GM19395 (cell line): ENCODE measurements around the gene SNRPE.

Experiments used
- ATAC-seq: cut with Tn5 transposase; IDR thresholded peaks from one replicate; pipeline ENCODE4 v1.9.1; 2021; ENCODE audit warnings: mild to moderate bottlenecking, moderate library complexity; ENCODE audit not compliant: unreplicated experiment

SNRPE gene

DNA sequence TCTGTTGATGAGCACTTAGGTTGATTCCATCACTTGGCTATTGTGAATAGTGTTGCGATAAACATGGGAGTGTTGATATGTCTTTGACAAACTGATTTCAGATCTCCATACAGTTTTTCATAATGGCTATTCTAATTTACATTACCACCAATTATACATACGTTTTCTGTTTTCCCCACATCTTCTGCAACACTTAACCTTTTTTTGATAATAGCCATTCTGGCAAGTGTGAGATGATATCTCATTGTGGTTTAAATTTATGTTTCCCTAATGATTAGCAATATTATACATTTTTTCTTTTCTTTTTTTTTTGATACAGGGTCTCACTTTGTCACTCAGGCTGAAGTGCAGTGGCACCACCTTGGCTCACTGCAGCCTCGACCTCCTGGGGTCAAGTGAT, 17.0 kb downstream of the SNRPE start:
- ATAC-seq, result no peak

GRCh38 chr1:203880606-203881005, 19.2 kb downstream of the SNRPE start:
- no peak for ATAC-seq

GRCh38 chr1:203888807-203889251, 27.4 kb downstream of the SNRPE start:
- ATAC-seq, result no peak

- no peak for ATAC-seq
These were observed 30.6 kb downstream of the SNRPE start for GRCh38 chr1:203891950-203892349.

DNA sequence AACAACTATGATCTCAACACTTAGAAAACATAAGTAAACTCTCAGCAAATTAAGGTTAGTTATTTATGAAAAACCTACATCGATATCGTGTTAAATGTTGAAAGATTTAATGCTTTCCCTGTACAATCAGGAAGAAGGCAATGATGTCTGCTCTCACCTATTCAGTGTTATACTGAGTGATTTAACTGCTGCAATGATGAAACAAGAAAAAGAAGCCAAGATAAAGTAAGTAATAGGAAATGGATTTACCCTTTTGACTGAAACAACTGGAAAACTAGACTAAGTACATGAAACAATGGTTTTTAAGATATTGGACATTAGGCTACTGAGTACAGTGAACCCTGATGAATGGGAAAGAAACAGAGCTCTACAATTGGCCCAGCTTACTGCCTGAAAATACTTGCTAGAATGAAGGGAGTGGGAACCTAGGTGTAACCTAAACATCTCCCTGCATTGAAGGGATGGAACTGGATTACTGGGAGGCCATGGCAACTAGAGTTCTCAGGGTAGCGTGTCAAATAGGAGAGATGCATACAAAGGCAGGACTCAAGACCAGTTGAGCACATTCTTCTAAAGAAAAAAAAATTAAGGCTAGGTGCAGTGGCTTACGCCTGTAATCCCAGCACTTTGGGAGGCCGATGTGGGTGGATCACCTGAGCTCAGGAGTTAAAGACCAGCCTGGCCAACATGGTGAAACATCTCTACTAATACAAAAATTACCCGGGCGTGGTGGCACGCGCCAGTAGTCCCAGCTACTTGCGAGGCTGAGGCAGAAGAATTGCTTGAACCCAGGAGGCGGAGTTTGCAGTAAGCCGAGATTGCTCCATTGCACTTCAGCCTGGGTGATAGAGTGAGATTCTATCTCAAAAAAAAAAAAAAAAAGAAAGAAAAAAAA, 37.3 kb downstream of the SNRPE start:
- no peak for ATAC-seq

GRCh38 chr1:203899353-203899716, 37.9 kb downstream of the SNRPE start:
- ATAC-seq, result no peak

GRCh38 chr1:203899869-203900714, 38.7 kb downstream of the SNRPE start:
- no peak for ATAC-seq

GRCh38 chr1:203901581-203901980, 40.2 kb downstream of the SNRPE start:
- ATAC-seq, result no peak

DNA sequence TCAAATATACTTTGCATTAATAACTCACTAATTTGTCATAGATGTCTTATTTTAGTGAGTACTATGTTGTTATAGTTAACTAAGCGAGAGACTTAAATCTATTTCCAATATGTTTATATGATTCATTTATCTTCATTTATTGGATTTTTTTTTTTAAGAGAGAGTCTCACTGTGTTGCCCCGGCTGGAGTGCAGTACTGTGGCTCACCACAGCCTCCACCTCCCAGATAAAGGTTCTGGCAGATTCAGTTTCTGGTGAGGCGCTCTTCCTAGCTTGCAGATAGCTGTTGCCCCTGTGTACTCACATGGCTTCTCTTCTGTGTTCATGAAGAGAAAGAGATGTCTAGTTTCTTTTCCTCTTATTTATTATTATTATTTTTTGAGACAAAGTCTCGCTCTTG, 43.9 kb downstream of the SNRPE start:
- no peak for ATAC-seq

GRCh38 chr1:203906932-203907331, 45.5 kb downstream of the SNRPE start:
- ATAC-seq, result no peak

DNA sequence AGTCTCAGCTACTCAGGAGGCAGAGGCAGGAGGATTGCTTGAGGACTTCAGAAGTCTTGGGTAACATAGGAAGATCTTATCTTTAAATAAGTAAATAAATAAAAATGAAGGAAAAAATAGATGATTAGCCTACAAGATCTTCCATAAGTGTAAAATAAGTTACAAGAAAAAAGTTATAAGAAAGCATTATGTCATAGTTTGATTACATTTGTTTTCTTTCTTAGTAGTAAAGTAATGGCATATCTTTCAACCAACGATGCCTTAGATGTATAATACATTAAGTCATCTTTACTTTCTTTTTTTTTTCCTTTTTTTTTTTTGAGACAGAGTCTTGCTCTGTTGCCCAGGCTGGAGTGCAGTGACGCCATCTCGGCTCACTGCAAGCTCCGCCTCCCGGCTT, 46.5 kb downstream of the SNRPE start:
- ATAC-seq, result no peak

DNA sequence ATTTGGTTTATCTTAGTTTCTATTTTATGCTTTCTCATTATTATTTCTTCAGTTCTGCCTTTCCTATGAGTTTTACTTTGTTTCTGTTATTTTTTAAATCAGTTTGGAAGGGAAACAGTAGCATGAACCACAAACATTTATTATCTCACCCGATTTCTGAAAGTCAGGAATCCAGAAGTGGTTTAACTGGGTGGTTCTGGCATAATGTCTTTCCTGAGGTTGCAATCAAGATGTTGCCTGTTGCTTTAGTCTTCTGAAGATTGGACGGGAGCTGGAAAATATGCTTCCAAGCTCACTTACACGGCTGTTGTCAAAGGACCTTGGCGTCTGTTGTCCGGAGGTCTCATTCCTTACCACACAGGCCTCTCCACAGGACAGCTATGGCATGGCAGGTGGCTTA, 50.4 kb downstream of the SNRPE start:
- no peak for ATAC-seq

- ATAC-seq, result no peak
These were observed 51.7 kb downstream of the SNRPE start for GRCh38 chr1:203913073-203913521.

- no peak for ATAC-seq
These were observed 52.9 kb downstream of the SNRPE start for GRCh38 chr1:203914292-203914691.

DNA sequence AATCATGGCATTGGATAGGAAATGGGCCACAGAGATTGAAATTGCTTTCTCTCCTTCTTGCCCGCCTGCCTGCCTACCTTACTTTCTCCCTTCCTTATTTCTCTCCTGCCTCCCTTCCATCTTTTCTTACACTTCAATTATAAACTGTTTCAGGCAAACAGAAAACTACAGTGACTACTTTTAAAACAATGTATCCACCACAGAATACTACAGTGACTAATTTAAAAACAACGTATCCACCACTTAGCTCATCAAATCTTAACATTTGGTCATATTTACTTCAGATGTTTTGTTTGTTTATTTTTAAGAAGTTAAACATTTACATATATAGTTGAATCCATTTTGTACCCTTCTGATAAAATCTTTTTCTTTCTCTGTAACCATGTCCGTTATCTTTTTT, 54.4 kb downstream of the SNRPE start:
- no peak for ATAC-seq

DNA sequence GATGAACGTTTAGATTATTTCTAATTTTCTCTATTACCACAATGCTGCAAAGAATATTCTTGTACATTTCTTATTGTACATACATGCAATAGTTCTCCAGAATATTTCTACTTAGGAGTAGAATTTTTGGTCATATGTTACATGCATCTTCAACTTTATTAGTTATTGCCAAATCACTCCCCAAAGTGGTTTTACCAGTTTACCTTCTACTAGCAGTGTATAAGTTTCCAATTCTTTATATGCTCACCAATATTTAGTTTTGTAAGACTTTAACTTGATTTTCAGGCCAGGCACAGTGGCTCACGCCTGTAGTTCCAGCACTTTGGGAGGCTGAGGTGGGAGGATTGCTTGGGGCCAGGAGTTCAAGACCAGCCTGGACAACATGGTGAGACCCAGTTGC, 55.4 kb downstream of the SNRPE start:
- ATAC-seq, result no peak
